Chondrocyte (in vitro differentiated cells): ENCODE measurements around the gene CNOT1. TPM values are rescaled to one million over a fixed set of nuclear protein-coding genes. Genes with fewer than 3 reads are reported as not detected.

Experiments
- DNase-seq: peaks from one replicate; pipeline ENCODE4 v3.0.0; 2021; ENCODE audit warnings: mixed read lengths, low spot score
- H3K27ac Mint-ChIP-seq: one replicate; pipeline ENCODE4 v1.8.0; 2021; ENCODE audit warnings: mild to moderate bottlenecking, moderate library complexity, mixed read lengths; ENCODE audit not compliant: unreplicated experiment
- H3K27me3 Mint-ChIP-seq: 2 replicates; pipeline ENCODE4 v1.8.0; 2021; ENCODE audit warnings: low read depth, mixed read lengths
- H3K36me3 Mint-ChIP-seq: 2 replicates; pipeline ENCODE4 v1.8.0; 2021; ENCODE audit warnings: low read depth, mixed read lengths
- H3K4me1 Mint-ChIP-seq: 2 replicates; pipeline ENCODE4 v1.8.0; 2021; ENCODE audit warnings: low read depth, mild to moderate bottlenecking, mixed read lengths
- H3K4me3 Mint-ChIP-seq: one replicate; pipeline ENCODE4 v1.8.0; 2021; ENCODE audit warnings: mild to moderate bottlenecking, moderate library complexity, mixed read lengths; ENCODE audit not compliant: unreplicated experiment
- H3K9me3 Mint-ChIP-seq: 2 replicates; pipeline ENCODE4 v1.8.0; 2021; ENCODE audit warnings: low read depth, mixed read lengths
- CTCF ChIP-seq: fragments of 200-600 bp; sonication (generic); IDR thresholded peaks from 2 replicates; pipeline ENCODE4 v1.5.0; 2021; ENCODE audit warnings: antibody characterized with exemption, mild to moderate bottlenecking, moderate library complexity
- total RNA-seq: library from RNA; stranded (reverse); gene quantifications from 3 replicates; pipeline ENCODE4 v1.2.1, GENCODE V29; 2021

The CNOT1 gene
- total RNA-seq, 1 donor from 2014 or later, result 89.3 TPM

DNA sequence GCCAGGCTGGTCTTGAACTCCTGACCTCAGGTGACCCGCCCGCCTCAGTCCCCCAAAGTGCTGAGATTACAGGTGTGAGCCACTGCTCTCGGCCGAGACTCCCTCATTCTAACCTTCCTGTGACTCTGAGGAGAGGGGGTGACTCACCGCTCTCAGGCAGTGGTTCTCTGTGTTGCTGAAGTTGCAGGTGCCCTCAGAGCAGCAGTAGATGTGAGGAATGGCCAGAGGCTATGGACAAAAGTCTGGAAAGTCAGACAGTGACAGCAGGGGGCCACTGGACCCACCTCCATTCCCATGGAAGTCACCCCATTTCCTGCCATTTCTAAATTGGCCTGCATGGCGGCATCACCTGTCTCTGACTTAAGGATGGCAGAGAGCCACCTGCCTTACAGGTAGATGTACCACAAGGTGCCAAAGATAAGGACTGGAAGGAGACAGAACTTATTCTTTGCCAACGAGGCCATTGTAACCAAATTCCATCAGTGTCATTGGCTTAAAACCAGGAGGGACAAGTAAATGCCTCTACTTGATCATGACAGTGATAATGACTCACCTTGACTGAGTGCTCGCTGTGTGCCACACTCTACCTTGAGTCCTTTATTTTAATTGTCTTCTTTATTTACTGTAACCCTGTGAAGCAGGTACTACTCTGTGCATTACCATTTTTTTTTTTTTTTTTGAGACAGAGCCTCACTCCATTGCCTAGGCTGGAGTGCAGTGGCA, 15.3 kb upstream of the CNOT1 start:
- Mint-ChIP-seq H3K27ac (no peak overlapping the region), H3K36me3 (no peaks in the 10 kb centered on the region)

GRCh38 chr16:58644108-58644507, 14.5 kb upstream of the CNOT1 start:
- Mint-ChIP-seq H3K4me1 (no peaks in the 10 kb centered on the region), H3K27ac (no peak overlapping the region), H3K36me3 (no peaks in the 10 kb centered on the region), H3K27me3 (no peaks in the 10 kb centered on the region), H3K4me3 (no peak overlapping the region), H3K9me3 (no peaks in the 10 kb centered on the region)
- no peak for DNase-seq
- no peak for TF ChIP-seq CTCF

More for the DNA sequence above, 15.3 kb upstream of the CNOT1 start:
- Mint-ChIP-seq H3K4me3 (no peak overlapping the region), H3K4me1 (no peaks in the 10 kb centered on the region), H3K9me3 (no peaks in the 10 kb centered on the region), H3K27me3 (no peaks in the 10 kb centered on the region)
- no peak for DNase-seq
- TF ChIP-seq CTCF, result no peak

GRCh38 chr16:58640949-58641348, 11.3 kb upstream of the CNOT1 start:
- H3K36me3 Mint-ChIP-seq, result no peaks in the 10 kb centered on the region
- no peak for DNase-seq

DNA sequence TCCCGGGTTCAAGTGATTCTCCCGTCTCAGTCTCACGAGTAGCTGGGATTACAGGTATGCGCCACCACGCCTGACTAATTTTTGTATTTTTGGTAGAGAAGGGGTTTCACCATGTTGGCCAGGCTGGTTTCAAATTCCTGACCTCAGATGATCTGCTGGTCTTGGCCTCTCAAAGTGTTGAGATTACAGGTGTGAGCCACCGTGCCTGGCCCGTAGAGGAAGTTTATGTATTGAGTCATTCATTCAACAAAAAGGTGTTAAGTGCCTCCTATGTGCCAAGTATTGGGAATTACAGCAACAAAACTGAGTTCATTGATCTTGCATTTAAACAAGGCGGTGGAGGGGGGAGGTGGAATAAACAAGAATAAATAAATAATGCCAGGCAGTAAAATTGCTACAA, 10.2 kb upstream of the CNOT1 start:
- H3K27me3 Mint-ChIP-seq, result no peaks in the 10 kb centered on the region
- H3K27ac Mint-ChIP-seq, result no peak overlapping the region
- H3K9me3 Mint-ChIP-seq, result no peaks in the 10 kb centered on the region
- DNase-seq, result no peak
- H3K36me3 Mint-ChIP-seq, result no peaks in the 10 kb centered on the region
- no peak overlapping the region for H3K4me3 Mint-ChIP-seq
- no peak for TF ChIP-seq CTCF
- H3K4me1 Mint-ChIP-seq, result peaks cover 7% of the 10 kb centered on the region

More at GRCh38 chr16:58640949-58641348, 11.3 kb upstream of the CNOT1 start:
- H3K4me3 Mint-ChIP-seq, result no peak overlapping the region
- no peaks in the 10 kb centered on the region for H3K9me3 Mint-ChIP-seq
- TF ChIP-seq CTCF, result no peak
- peaks cover 7% of the 10 kb centered on the region for H3K4me1 Mint-ChIP-seq
- H3K27ac Mint-ChIP-seq, result no peak overlapping the region
- H3K27me3 Mint-ChIP-seq, result no peaks in the 10 kb centered on the region

GRCh38 chr16:58639230-58639629, 9.6 kb upstream of the CNOT1 start:
- no peak overlapping the region for H3K4me3 Mint-ChIP-seq
- no peaks in the 10 kb centered on the region for H3K9me3 Mint-ChIP-seq
- no peak for TF ChIP-seq CTCF
- H3K36me3 Mint-ChIP-seq, result no peaks in the 10 kb centered on the region
- peaks cover 7% of the 10 kb centered on the region for H3K4me1 Mint-ChIP-seq
- H3K27ac Mint-ChIP-seq, result no peak overlapping the region
- H3K27me3 Mint-ChIP-seq, result no peaks in the 10 kb centered on the region
- no peak for DNase-seq
